ENCODE data around the gene NME2. TPM values are rescaled to one million over a fixed set of nuclear protein-coding genes. Genes with fewer than 3 reads are reported as not detected.

Gene NME2
- total and polyA plus RNA-seq, 4 donors: 170 to 310 (median 192) TPM

- no peaks in the 10 kb centered on the region for H3K9me3 ChIP-seq (ENCODE audit: control insufficient read depth in 4 of 4, low read length in 3 of 4)
- no peak for DNase-seq (ENCODE audit: low spot score)
These were observed 33.3 kb upstream of the NME2 start for GRCh38 chr17:51132964-51133319.

GRCh38 chr17:51133365-51133764, 32.8 kb upstream of the NME2 start:
- TF ChIP-seq FOXA1 (IDR thresholded peaks at IDR 0.05): no peak
- TF ChIP-seq RAD21 (IDR thresholded peaks at IDR 0.05): no peak
- TF ChIP-seq CTCF (IDR thresholded peaks at IDR 0.05; ENCODE audit: low read depth, low read length, missing input control): no peak
- no peak for TF ChIP-seq FOXA2 (IDR thresholded peaks at IDR 0.05)
- TF ChIP-seq ATF3 (IDR thresholded peaks at IDR 0.05): no peak
- TF ChIP-seq RXRA (IDR thresholded peaks at IDR 0.05): no peak
- no peak for TF ChIP-seq HNF4G (IDR thresholded peaks at IDR 0.05)
- TF ChIP-seq HNF4A (conservative IDR thresholded peaks at IDR 0.05): no peak
- no peak for TF ChIP-seq TAF1 (conservative IDR thresholded peaks at IDR 0.05)
- no peak for TF ChIP-seq ZBTB33 (IDR thresholded peaks at IDR 0.05)
- H3K4me1 ChIP-seq (ENCODE audit: control insufficient read depth in 4 of 4, insufficient read depth in 4 of 4, low read length in 3 of 4): peaks cover 2 to 5% (median 3%) of the 10 kb centered on the region in 4 donors
- H3K36me3 ChIP-seq (ENCODE audit: control insufficient read depth in 4 of 4, insufficient read depth in 3 of 4, low read depth in 1 of 4, low read length in 3 of 4): no peaks in the 10 kb centered on the region
- no peak for DNase-seq (ENCODE audit: low spot score)
- H3K27ac ChIP-seq (ENCODE audit: low read depth in 1 of 2, low read length in 2 of 2): peak overlapping the region in 1 of 2 donors; percentile 46
- H3K27me3 ChIP-seq (ENCODE audit: control insufficient read depth in 4 of 4, insufficient read depth in 4 of 4, low read length in 3 of 4): no peaks in the 10 kb centered on the region
- no peaks in the 10 kb centered on the region for H3K9me3 ChIP-seq (ENCODE audit: control insufficient read depth in 4 of 4, low read length in 3 of 4)
- H3K4me3 ChIP-seq (ENCODE audit: low read depth in 1 of 3, low read length in 3 of 3): no peak overlapping the region
- no peak overlapping the region for H3K9ac ChIP-seq (ENCODE audit: low read depth in 1 of 2, low read length in 2 of 2)
- WGBS: 93% methylated on average over 2 of the region's 2 CpGs

More at GRCh38 chr17:51132964-51133319, 33.3 kb upstream of the NME2 start:
- Histone ChIP-seq H3K4me1 (ENCODE audit: control insufficient read depth in 4 of 4, insufficient read depth in 4 of 4, low read length in 3 of 4) (peaks cover 2 to 5% (median 3%) of the 10 kb centered on the region in 4 donors), H3K27ac (ENCODE audit: low read depth in 1 of 2, low read length in 2 of 2) (peak overlapping the region in 1 of 2 donors; percentile 66), H3K27me3 (ENCODE audit: control insufficient read depth in 4 of 4, insufficient read depth in 4 of 4, low read length in 3 of 4) (no peaks in the 10 kb centered on the region), H3K9ac (ENCODE audit: low read depth in 1 of 2, low read length in 2 of 2) (no peak overlapping the region), H3K4me3 (ENCODE audit: low read depth in 1 of 3, low read length in 3 of 3) (no peak overlapping the region), H3K36me3 (ENCODE audit: control insufficient read depth in 4 of 4, insufficient read depth in 3 of 4, low read depth in 1 of 4, low read length in 3 of 4) (no peaks in the 10 kb centered on the region)
- TF ChIP-seq FOXA1 (IDR thresholded peaks at IDR 0.05) (no peak), ZBTB33 (IDR thresholded peaks at IDR 0.05) (no peak), EGR1 (IDR thresholded peaks at IDR 0.05; ENCODE audit: low read depth in 2 of 2) (no peak), RXRA (IDR thresholded peaks at IDR 0.05) (no peak), JUND (IDR thresholded peaks at IDR 0.05) (no peak), HNF4G (IDR thresholded peaks at IDR 0.05) (no peak), REST (IDR thresholded peaks at IDR 0.05) (no peak), SP1 (IDR thresholded peaks at IDR 0.05) (no peak), ATF3 (IDR thresholded peaks at IDR 0.05) (no peak)
